ENCODE results near the gene RAB27A.

DNA sequence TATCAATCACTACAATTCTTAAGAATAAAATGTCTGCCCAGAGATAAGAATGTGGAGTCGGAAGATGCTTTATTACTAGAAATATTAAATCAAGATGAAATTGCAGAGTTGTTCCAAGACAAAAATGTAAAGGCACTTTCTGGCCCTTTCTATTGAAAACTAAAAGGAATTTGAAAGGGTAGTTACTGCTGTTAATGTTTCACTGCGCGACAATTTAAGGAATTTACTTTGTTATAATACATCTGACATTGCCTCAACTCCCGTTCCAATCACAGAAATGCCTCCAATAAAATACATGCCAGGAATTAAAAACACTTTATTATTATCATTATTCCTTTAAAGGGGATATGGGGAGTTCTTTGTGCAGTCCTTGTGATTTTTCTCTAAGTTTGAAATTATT, 119.3 kb downstream of the RAB27A start:
- no peak for TF ChIP-seq EP300 (IDR thresholded peaks at IDR 0.05)
- TF ChIP-seq, protein P1, sequence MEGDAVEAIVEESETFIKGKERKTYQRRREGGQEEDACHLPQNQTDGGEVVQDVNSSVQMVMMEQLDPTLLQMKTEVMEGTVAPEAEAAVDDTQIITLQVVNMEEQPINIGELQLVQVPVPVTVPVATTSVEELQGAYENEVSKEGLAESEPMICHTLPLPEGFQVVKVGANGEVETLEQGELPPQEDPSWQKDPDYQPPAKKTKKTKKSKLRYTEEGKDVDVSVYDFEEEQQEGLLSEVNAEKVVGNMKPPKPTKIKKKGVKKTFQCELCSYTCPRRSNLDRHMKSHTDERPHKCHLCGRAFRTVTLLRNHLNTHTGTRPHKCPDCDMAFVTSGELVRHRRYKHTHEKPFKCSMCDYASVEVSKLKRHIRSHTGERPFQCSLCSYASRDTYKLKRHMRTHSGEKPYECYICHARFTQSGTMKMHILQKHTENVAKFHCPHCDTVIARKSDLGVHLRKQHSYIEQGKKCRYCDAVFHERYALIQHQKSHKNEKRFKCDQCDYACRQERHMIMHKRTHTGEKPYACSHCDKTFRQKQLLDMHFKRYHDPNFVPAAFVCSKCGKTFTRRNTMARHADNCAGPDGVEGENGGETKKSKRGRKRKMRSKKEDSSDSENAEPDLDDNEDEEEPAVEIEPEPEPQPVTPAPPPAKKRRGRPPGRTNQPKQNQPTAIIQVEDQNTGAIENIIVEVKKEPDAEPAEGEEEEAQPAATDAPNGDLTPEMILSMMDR (IDR thresholded peaks at IDR 0.05), result no peak

Data from tibial nerve (tissue), 4 donors.